Measurements from ENCODE around the gene AMDHD1.

The AMDHD1 gene

GRCh38 chr12:95942524-95943329, 404 bp upstream of the AMDHD1 start, which contains the start of gene CCDC38:
Gene CCDC38 (minus strand): TSS chr12:95942614. CDS start chr12:95936509, 6,105 bp downstream.
- Histone ChIP-seq H3K27ac (ENCODE audit: insufficient read depth, low read depth, low read length, poor library complexity, severe bottlenecking) (no peak within 1 kb of the TSS), H3K36me3 (ENCODE audit: control insufficient read depth, insufficient read depth, low read length) (no peaks in the 10 kb centered on the region), H3K9me3 (ENCODE audit: control insufficient read depth, low read length) (no peaks in the 10 kb centered on the region), H3K4me3 (ENCODE audit: insufficient read depth, low read depth, low read length) (peak within 1 kb of the TSS; percentile 61), H3K27me3 (ENCODE audit: control insufficient read depth, insufficient read depth, low read length, poor library complexity, severe bottlenecking) (peaks cover 19% of the 10 kb centered on the region), H3K4me1 (ENCODE audit: control insufficient read depth, insufficient read depth, low read length) (no peaks in the 10 kb centered on the region)
- WGBS, 2 experiments, result 0% methylated on average over 50 to 51 of the region's 51 CpGs

- Histone ChIP-seq H3K36me3 (ENCODE audit: control insufficient read depth, insufficient read depth, low read length) (no peaks in the 10 kb centered on the region), H3K9me3 (ENCODE audit: control insufficient read depth, low read length) (no peaks in the 10 kb centered on the region), H3K27ac (ENCODE audit: insufficient read depth, low read depth, low read length, poor library complexity, severe bottlenecking) (no peak overlapping the region), H3K4me3 (ENCODE audit: insufficient read depth, low read depth, low read length) (no peak overlapping the region), H3K27me3 (ENCODE audit: control insufficient read depth, insufficient read depth, low read length, poor library complexity, severe bottlenecking) (peaks cover 19% of the 10 kb centered on the region), H3K4me1 (ENCODE audit: control insufficient read depth, insufficient read depth, low read length) (no peaks in the 10 kb centered on the region)
- WGBS, 2 experiments, result 91 to 94% methylated on average over 10 of the region's 10 CpGs
Observed at GRCh38 chr12:95944108-95944704, 1.1 kb downstream of the AMDHD1 start.

- Histone ChIP-seq H3K27ac (ENCODE audit: insufficient read depth, low read depth, low read length, poor library complexity, severe bottlenecking) (no peak overlapping the region), H3K4me3 (ENCODE audit: insufficient read depth, low read depth, low read length) (no peak overlapping the region), H3K27me3 (ENCODE audit: control insufficient read depth, insufficient read depth, low read length, poor library complexity, severe bottlenecking) (peaks cover 5% of the 10 kb centered on the region), H3K9me3 (ENCODE audit: control insufficient read depth, low read length) (no peaks in the 10 kb centered on the region), H3K36me3 (ENCODE audit: control insufficient read depth, insufficient read depth, low read length) (no peaks in the 10 kb centered on the region), H3K4me1 (ENCODE audit: control insufficient read depth, insufficient read depth, low read length) (no peaks in the 10 kb centered on the region)
- WGBS, 2 experiments, result 62 to 75% methylated on average over 2 to 3 of the region's 4 CpGs
Observed at GRCh38 chr12:95949477-95950206, 6.5 kb downstream of the AMDHD1 start.

- H3K4me1 ChIP-seq (ENCODE audit: control insufficient read depth, insufficient read depth, low read length), result no peaks in the 10 kb centered on the region
- H3K36me3 ChIP-seq (ENCODE audit: control insufficient read depth, insufficient read depth, low read length), result no peaks in the 10 kb centered on the region
- no peak overlapping the region for H3K27ac ChIP-seq (ENCODE audit: insufficient read depth, low read depth, low read length, poor library complexity, severe bottlenecking)
- no peak overlapping the region for H3K4me3 ChIP-seq (ENCODE audit: insufficient read depth, low read depth, low read length)
- no peaks in the 10 kb centered on the region for H3K9me3 ChIP-seq (ENCODE audit: control insufficient read depth, low read length)
- H3K27me3 ChIP-seq (ENCODE audit: control insufficient read depth, insufficient read depth, low read length, poor library complexity, severe bottlenecking), result no peaks in the 10 kb centered on the region
Observed at GRCh38 chr12:95951515-95951914, 8.4 kb downstream of the AMDHD1 start.

- Histone ChIP-seq H3K9me3 (ENCODE audit: control insufficient read depth, low read length) (no peaks in the 10 kb centered on the region), H3K36me3 (ENCODE audit: control insufficient read depth, insufficient read depth, low read length) (no peaks in the 10 kb centered on the region), H3K27ac (ENCODE audit: insufficient read depth, low read depth, low read length, poor library complexity, severe bottlenecking) (no peak overlapping the region), H3K4me3 (ENCODE audit: insufficient read depth, low read depth, low read length) (no peak overlapping the region), H3K27me3 (ENCODE audit: control insufficient read depth, insufficient read depth, low read length, poor library complexity, severe bottlenecking) (no peaks in the 10 kb centered on the region), H3K4me1 (ENCODE audit: control insufficient read depth, insufficient read depth, low read length) (no peaks in the 10 kb centered on the region)
- WGBS, 2 experiments, result 79% methylated on average over 1 of the region's 1 CpG; no CpG with 5 or more reads in 1 of the 2 experiments
Observed at GRCh38 chr12:95953000-95953399, 9.9 kb downstream of the AMDHD1 start.

GRCh38 chr12:95955549-95956159, 12.5 kb downstream of the AMDHD1 start:
- no peaks in the 10 kb centered on the region for H3K9me3 ChIP-seq (ENCODE audit: control insufficient read depth, low read length)
- no peaks in the 10 kb centered on the region for H3K36me3 ChIP-seq (ENCODE audit: control insufficient read depth, insufficient read depth, low read length)
- no peak overlapping the region for H3K4me3 ChIP-seq (ENCODE audit: insufficient read depth, low read depth, low read length)
- 77 to 81% methylated on average over 7 of the region's 7 CpGs for WGBS, 2 experiments
- H3K27me3 ChIP-seq (ENCODE audit: control insufficient read depth, insufficient read depth, low read length, poor library complexity, severe bottlenecking), result no peaks in the 10 kb centered on the region
- H3K4me1 ChIP-seq (ENCODE audit: control insufficient read depth, insufficient read depth, low read length), result no peaks in the 10 kb centered on the region
- H3K27ac ChIP-seq (ENCODE audit: insufficient read depth, low read depth, low read length, poor library complexity, severe bottlenecking), result no peak overlapping the region

GRCh38 chr12:95956557-95957145, 13.5 kb downstream of the AMDHD1 start:
- H3K4me3 ChIP-seq (ENCODE audit: insufficient read depth, low read depth, low read length), result no peak overlapping the region
- H3K4me1 ChIP-seq (ENCODE audit: control insufficient read depth, insufficient read depth, low read length), result no peaks in the 10 kb centered on the region
- H3K9me3 ChIP-seq (ENCODE audit: control insufficient read depth, low read length), result no peaks in the 10 kb centered on the region
- no peaks in the 10 kb centered on the region for H3K36me3 ChIP-seq (ENCODE audit: control insufficient read depth, insufficient read depth, low read length)
- H3K27ac ChIP-seq (ENCODE audit: insufficient read depth, low read depth, low read length, poor library complexity, severe bottlenecking), result no peak overlapping the region
- 72 to 79% methylated on average over 27 of the region's 27 CpGs for WGBS, 2 experiments
- no peaks in the 10 kb centered on the region for H3K27me3 ChIP-seq (ENCODE audit: control insufficient read depth, insufficient read depth, low read length, poor library complexity, severe bottlenecking)

- H3K4me3 ChIP-seq (ENCODE audit: insufficient read depth, low read depth, low read length), result no peak overlapping the region
- H3K4me1 ChIP-seq (ENCODE audit: control insufficient read depth, insufficient read depth, low read length), result no peaks in the 10 kb centered on the region
- H3K36me3 ChIP-seq (ENCODE audit: control insufficient read depth, insufficient read depth, low read length), result no peaks in the 10 kb centered on the region
- H3K9me3 ChIP-seq (ENCODE audit: control insufficient read depth, low read length), result no peaks in the 10 kb centered on the region
- no peak overlapping the region for H3K27ac ChIP-seq (ENCODE audit: insufficient read depth, low read depth, low read length, poor library complexity, severe bottlenecking)
- H3K27me3 ChIP-seq (ENCODE audit: control insufficient read depth, insufficient read depth, low read length, poor library complexity, severe bottlenecking), result no peaks in the 10 kb centered on the region
- 67 to 84% methylated on average over 1 of the region's 1 CpG for WGBS, 2 experiments
Observed at GRCh38 chr12:95959107-95959506, 16.0 kb downstream of the AMDHD1 start.

- WGBS, 2 experiments, result 89 to 95% methylated on average over 5 of the region's 5 CpGs
- Histone ChIP-seq H3K4me1 (ENCODE audit: control insufficient read depth, insufficient read depth, low read length) (no peaks in the 10 kb centered on the region), H3K27me3 (ENCODE audit: control insufficient read depth, insufficient read depth, low read length, poor library complexity, severe bottlenecking) (no peaks in the 10 kb centered on the region), H3K4me3 (ENCODE audit: insufficient read depth, low read depth, low read length) (no peak overlapping the region), H3K36me3 (ENCODE audit: control insufficient read depth, insufficient read depth, low read length) (no peaks in the 10 kb centered on the region), H3K9me3 (ENCODE audit: control insufficient read depth, low read length) (no peaks in the 10 kb centered on the region), H3K27ac (ENCODE audit: insufficient read depth, low read depth, low read length, poor library complexity, severe bottlenecking) (no peak overlapping the region)
Observed at GRCh38 chr12:95960241-95960640, 17.1 kb downstream of the AMDHD1 start.

All from ectodermal cell (in vitro differentiated cells).